Suprapubic skin (tissue), 4 donors: ENCODE results near the gene MCC. TPM values are rescaled to one million over a fixed set of nuclear protein-coding genes. Genes with fewer than 3 reads are reported as not detected.

Experiments
- DNase-seq, 2 donors: peaks; one replicate each; pipeline ENCODE4 v3.0.0-alpha.2; 2019; ENCODE audit warnings: low spot score in 2 of 2
- H3K27ac ChIP-seq: fragments of 200-600 bp; sonication (generic); one replicate; pipeline ENCODE4 v1.5.1; 2019
- H3K27me3 ChIP-seq: fragments of 200-600 bp; sonication (generic); one replicate; pipeline ENCODE4 v1.5.1; 2019
- H3K36me3 ChIP-seq: fragments of 200-600 bp; sonication (generic); one replicate; pipeline ENCODE4 v1.5.1; 2019
- H3K4me1 ChIP-seq: fragments of 200-600 bp; sonication (generic); one replicate; pipeline ENCODE4 v1.5.1; 2019
- H3K4me3 ChIP-seq: fragments of 200-600 bp; sonication (generic); one replicate; pipeline ENCODE4 v1.5.1; 2019; ENCODE audit warnings: mild to moderate bottlenecking
- H3K9me3 ChIP-seq: fragments of 200-600 bp; sonication (generic); one replicate; pipeline ENCODE4 v1.5.1; 2019
- CTCF ChIP-seq, 2 donors: fragments of 200-600 bp in 1 of 2; fragments of 450-650 bp in 1 of 2; sonication (generic) in 1 of 2; IDR thresholded peaks; one replicate each; pipeline ENCODE4 v1.5.1; 2016 to 2019; ENCODE audit warnings: antibody characterized with exemption in 2 of 2, mild to moderate bottlenecking in 1 of 2, moderate library complexity in 1 of 2
- EP300 ChIP-seq: sonication (generic); formaldehyde crosslinking; IDR thresholded peaks from one replicate; pipeline ENCODE4 v1.6.1; 2017; ENCODE audit warnings: antibody characterized with exemption
- POLR2A ChIP-seq, 2 donors: fragments of 450-650 bp; IDR thresholded peaks; one replicate each; pipeline ENCODE4 v1.6.1; 2017; ENCODE audit warnings: antibody characterized with exemption in 2 of 2, mild to moderate bottlenecking in 2 of 2, moderate library complexity in 2 of 2
- POLR2AphosphoS5 ChIP-seq, 3 donors: sonication (generic); formaldehyde crosslinking; IDR thresholded peaks; one replicate each; pipeline ENCODE4 v1.6.1; 2017; ENCODE audit warnings: antibody characterized with exemption in 3 of 3
- WGBS: methylation state at CpG from one replicate; pipeline ENCODE4 v1.1.5; 2018; 5-methylcytosine and 5-hydroxymethylcytosine counted together
- total RNA-seq, 4 donors: library from RNA; depleted of rRNA; stranded (reverse); fragments of >200 nt; gene quantifications; one replicate each; pipeline ENCODE4 v1.1.0, GENCODE V29; 2016

The MCC gene
- total RNA-seq, 4 donors from 2014 or later = 67.7 to 105 (median 86.6) TPM

GRCh38 chr5:113026211-113026610 lies 462.0 kb downstream of the MCC start:
- TF ChIP-seq POLR2AphosphoS5 (IDR thresholded peaks at IDR 0.05) = no peak
- TF ChIP-seq CTCF (IDR thresholded peaks at IDR 0.05) = no peak
- no peak for TF ChIP-seq EP300
- no peak for TF ChIP-seq POLR2A (IDR thresholded peaks at IDR 0.05)
- H3K36me3 ChIP-seq = peaks cover 55% of the 10 kb centered on the region
- no peak overlapping the region for H3K4me3 ChIP-seq
- DNase-seq = no peak
- H3K4me1 ChIP-seq = no peaks in the 10 kb centered on the region
- H3K27ac ChIP-seq = no peak overlapping the region
- no peaks in the 10 kb centered on the region for H3K27me3 ChIP-seq
- H3K9me3 ChIP-seq = no peaks in the 10 kb centered on the region
- WGBS = 95% methylated on average over 4 of the region's 4 CpGs

- no peaks in the 10 kb centered on the region for H3K9me3 ChIP-seq
- H3K27ac ChIP-seq = no peak overlapping the region
- peaks cover 61% of the 10 kb centered on the region for H3K36me3 ChIP-seq
- no peak overlapping the region for H3K4me3 ChIP-seq
- H3K27me3 ChIP-seq = no peaks in the 10 kb centered on the region
- no peak for TF ChIP-seq POLR2AphosphoS5 (IDR thresholded peaks at IDR 0.05)
- TF ChIP-seq CTCF (IDR thresholded peaks at IDR 0.05) = no peak
- TF ChIP-seq EP300 = no peak
- no peak for TF ChIP-seq POLR2A (IDR thresholded peaks at IDR 0.05)
- DNase-seq = no peak
- H3K4me1 ChIP-seq = no peaks in the 10 kb centered on the region
- 93% methylated on average over 4 of the region's 4 CpGs for WGBS
Observed at GRCh38 chr5:113025596-113025995, 462.7 kb downstream of the MCC start.

- TF ChIP-seq CTCF (IDR thresholded peaks at IDR 0.05) (no peak), POLR2AphosphoS5 (IDR thresholded peaks at IDR 0.05) (no peak), POLR2A (IDR thresholded peaks at IDR 0.05) (no peak), EP300 (no peak)
- H3K36me3 ChIP-seq = peaks cover 59% of the 10 kb centered on the region
- DNase-seq = no peak
- WGBS = 80% methylated on average over 6 of the region's 6 CpGs
- no peak overlapping the region for H3K4me3 ChIP-seq
- H3K9me3 ChIP-seq = no peaks in the 10 kb centered on the region
- H3K27me3 ChIP-seq = no peaks in the 10 kb centered on the region
- no peak overlapping the region for H3K27ac ChIP-seq
- no peaks in the 10 kb centered on the region for H3K4me1 ChIP-seq
Observed at GRCh38 chr5:113024076-113024697, 464.1 kb downstream of the MCC start.

- WGBS = 68% methylated on average over 2 of the region's 2 CpGs
- no peak for TF ChIP-seq POLR2AphosphoS5 (IDR thresholded peaks at IDR 0.05)
- no peak for TF ChIP-seq CTCF (IDR thresholded peaks at IDR 0.05)
- TF ChIP-seq POLR2A (IDR thresholded peaks at IDR 0.05) = no peak
- no peak for TF ChIP-seq EP300
- Histone ChIP-seq H3K27me3 (no peaks in the 10 kb centered on the region), H3K9me3 (no peaks in the 10 kb centered on the region), H3K36me3 (peaks cover 47% of the 10 kb centered on the region), H3K4me3 (no peak overlapping the region), H3K27ac (no peak overlapping the region), H3K4me1 (no peaks in the 10 kb centered on the region)
- no peak for DNase-seq
Observed at GRCh38 chr5:113022661-113023060, 465.6 kb downstream of the MCC start.

- 88% methylated on average over 11 of the region's 11 CpGs for WGBS
- no peaks in the 10 kb centered on the region for H3K4me1 ChIP-seq
- H3K27me3 ChIP-seq = no peaks in the 10 kb centered on the region
- TF ChIP-seq EP300 (no peak), CTCF (IDR thresholded peaks at IDR 0.05) (no peak), POLR2AphosphoS5 (IDR thresholded peaks at IDR 0.05) (no peak), POLR2A (IDR thresholded peaks at IDR 0.05) (no peak)
- DNase-seq = no peak
- peaks cover 32% of the 10 kb centered on the region for H3K36me3 ChIP-seq
- no peak overlapping the region for H3K4me3 ChIP-seq
- H3K9me3 ChIP-seq = no peaks in the 10 kb centered on the region
- H3K27ac ChIP-seq = no peak overlapping the region
Observed at GRCh38 chr5:113020461-113021273, 467.6 kb downstream of the MCC start.
